Kidney capillary endothelial cell (primary cell): ENCODE measurements around the gene PAIP1.
"Not testable (repeated sequence)": the region's sequence is repeated elsewhere in the genome, so short reads cannot be mapped to it uniquely, and the experiment has no call there.

ENCODE experiments used
- DNase-seq: peaks from one replicate; pipeline ENCODE4 v3.0.0-alpha.2; 2018; ENCODE audit warnings: low spot score

Gene PAIP1

DNA sequence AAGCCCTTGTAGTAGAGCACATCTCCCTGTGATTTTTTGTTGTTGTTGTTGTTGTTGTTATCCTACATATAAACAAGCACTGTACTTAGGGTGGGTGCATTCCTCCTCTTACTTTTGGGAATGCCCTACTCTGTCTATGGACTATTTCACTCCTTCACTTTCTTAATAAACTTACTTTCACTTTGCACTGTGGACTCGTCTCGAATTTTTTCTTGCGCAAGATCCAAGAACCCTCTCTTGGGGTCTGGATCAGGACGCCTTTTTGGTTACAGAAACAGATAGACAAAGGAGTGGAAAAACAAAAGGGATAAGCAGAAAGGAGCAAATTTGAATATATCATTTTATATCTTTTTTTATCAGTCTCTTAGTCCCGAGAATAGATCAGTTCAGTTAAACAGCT lies 14.4 kb upstream of the PAIP1 start:
- no peak for DNase-seq

GRCh38 chr5:43570450-43571158 lies 13.7 kb upstream of the PAIP1 start:
- DNase-seq, result no peak

DNA sequence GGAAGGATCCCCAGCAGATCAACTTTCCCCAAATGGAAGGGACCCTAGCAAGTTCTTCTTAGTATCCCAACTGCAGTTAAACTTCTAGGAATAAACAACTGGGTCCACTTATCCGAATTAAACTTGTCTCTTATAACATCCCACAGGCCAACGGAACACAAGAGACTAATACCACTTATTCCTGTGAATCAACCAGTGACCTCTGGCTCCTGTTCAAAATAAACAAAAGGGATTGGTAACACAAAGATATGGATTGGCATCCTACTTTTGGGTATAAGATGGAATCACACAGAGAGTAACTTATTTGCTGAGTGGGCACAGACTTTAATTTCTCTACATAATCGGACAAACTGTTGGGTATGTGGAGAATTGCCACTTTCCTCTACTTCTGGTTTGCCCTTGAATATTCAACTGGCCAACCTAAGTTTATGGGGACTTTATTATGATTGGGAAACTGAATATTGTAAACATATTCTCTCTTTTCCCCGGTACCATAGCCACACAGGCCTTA lies 12.4 kb upstream of the PAIP1 start:
- no peak for DNase-seq

- DNase-seq, result no peak
Observed at GRCh38 chr5:43567967-43568366, 11.1 kb upstream of the PAIP1 start.

DNA sequence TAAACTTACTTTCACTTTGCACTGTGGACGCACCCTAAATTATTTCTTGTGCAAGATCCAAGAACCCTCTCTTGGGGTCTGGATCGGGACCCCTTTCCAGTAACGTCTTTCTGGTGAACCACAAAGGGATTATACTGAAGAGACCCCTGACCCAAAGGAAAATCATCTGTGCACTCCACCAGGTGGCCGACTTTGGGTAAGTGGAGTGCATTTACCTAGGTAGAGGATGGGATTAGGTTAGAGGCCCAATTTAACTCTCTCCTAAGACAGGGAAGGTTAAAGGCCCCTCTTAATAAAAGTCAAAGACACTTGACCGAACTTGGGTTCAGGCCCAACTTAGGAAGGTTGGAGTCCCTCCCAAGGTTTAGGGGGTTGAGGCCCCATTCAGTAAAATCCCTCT lies 8.2 kb upstream of the PAIP1 start:
- no peak for DNase-seq

GRCh38 chr5:43564289-43564850 lies 7.5 kb upstream of the PAIP1 start:
- DNase-seq, result no peak

- no peak for DNase-seq
Observed at GRCh38 chr5:43563321-43563720, 6.4 kb upstream of the PAIP1 start.

GRCh38 chr5:43561356-43561755 lies 4.5 kb upstream of the PAIP1 start:
- no peak for DNase-seq

- no peak for DNase-seq
Observed at GRCh38 chr5:43560128-43560527, 3.3 kb upstream of the PAIP1 start.

GRCh38 chr5:43556607-43556856 lies 345 bp downstream of the PAIP1 start:
- DNase-seq, result not testable (repeated sequence)

- DNase-seq, result peak; percentile 40
Observed at GRCh38 chr5:43555895-43556606, 826 bp downstream of the PAIP1 start.

GRCh38 chr5:43554497-43554896 lies 2.4 kb downstream of the PAIP1 start:
- DNase-seq, result no peak

DNA sequence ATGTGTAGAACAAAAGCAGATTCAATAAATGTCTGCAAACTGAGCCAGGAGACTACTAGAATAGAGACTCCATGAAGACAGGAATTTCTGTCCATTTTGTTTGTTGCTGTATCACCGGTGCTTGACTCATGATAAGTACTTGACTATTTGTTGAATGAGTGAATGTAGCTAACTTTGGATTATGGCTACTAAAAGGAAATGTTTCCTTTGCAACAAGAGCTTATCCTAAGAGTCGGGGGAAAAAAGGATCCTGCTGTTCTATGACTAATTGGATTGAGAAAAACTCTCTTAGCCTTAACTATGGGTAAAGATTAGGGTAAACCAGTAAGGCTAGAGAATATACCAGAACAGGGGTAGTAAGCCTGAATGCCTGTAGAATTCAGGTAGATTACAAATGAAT lies 3.5 kb downstream of the PAIP1 start:
- DNase-seq, result no peak

- no peak for DNase-seq
Observed at GRCh38 chr5:43551731-43552130, 5.1 kb downstream of the PAIP1 start.

DNA sequence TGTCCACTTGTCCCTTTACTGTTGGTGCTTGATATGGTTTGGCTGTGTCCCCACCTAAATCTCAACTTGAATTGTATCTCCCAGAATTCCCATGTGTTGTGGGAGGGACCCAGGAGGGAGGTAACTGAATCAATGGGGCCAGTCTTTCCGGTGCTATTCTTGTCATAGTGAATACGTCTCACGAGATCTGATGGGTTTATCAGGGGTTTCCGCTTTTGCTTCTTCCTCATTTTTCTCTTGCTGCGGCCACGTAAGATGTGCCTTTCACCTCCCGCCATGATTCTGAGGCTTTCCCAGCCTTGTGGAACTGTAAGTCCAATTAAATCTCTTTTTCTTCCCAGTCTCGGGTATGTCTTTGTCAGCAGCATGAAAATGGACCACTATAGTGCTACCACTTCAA lies 7.6 kb downstream of the PAIP1 start:
- DNase-seq, result not testable (repeated sequence)

- DNase-seq, result no peak
Observed at GRCh38 chr5:43548358-43548757, 8.5 kb downstream of the PAIP1 start.

DNA sequence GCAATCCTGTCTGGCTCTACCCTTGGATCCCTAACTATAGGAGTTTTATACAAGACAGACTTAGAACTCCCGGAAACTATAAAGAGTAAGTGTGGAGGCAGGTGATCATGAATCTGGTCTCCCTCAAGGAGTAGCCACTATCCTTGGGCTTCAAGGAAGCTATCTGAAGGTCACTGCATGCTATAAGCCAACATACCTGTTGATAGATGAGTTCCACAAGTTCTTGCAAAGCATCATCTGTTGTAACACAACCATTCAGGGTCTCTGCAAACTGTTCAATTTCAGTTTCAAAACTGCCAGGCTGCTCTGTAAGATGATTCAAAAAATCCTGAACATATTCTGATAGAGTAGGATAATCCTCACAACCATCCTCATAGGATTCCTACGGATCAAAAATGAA lies 9.3 kb downstream of the PAIP1 start:
- DNase-seq, result no peak

DNA sequence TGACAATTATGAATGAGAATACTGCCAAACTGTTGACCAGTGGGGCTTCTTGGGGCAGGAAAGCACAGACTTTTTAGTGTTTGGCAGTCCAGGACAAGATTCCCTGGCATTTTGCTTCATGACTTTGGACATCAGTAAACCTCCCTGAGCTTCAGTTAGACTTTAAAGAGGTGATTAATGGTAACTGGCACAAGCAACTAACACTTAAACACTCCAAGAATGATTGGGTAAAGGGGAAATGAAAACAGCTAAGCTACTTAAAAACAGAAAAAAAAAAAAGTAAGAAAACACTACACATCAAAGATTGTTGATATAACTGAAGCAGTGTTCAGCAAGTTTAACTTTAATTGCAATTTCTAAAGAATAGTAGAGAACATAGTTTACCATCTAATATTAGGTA lies 13.4 kb downstream of the PAIP1 start:
- no peak for DNase-seq

DNA sequence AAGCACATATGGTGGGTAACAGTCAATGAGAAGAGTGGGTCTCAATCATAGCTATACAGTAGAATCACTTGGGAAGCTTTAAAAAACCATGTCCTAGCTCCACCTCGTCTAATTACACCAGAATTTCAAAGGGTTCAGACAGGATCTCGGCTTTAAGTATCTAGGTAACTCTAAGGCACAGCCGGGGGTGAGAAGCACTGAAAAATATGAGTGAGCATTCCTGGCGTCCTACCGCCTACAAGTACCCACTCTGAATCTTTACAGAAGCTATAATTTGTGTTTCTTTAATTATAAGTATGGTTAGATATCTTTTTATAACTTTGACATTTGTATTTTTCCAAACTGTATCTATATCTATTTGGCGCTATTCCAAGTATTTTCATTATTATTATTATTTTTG lies 16.1 kb downstream of the PAIP1 start:
- no peak for DNase-seq

GRCh38 chr5:43536972-43537371 lies 19.9 kb downstream of the PAIP1 start:
- DNase-seq, result no peak

DNA sequence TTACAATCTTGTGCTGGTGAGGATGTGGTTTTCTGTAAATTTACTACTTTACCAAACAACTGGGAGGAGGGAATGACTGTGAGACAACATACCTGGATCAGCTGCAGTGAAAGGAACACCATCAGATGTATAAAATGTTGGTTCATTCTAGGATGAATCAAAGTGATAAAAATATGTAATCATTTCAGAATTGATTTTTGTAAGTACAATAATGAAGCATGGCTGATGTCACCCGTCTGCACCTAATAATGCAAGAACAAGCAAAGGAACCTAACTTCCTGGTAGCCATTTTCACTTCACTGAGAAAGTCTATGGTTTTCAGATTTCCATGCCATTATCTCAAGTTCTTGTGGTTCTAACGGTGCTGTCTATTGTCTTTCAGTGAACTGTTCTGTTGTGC lies 23.2 kb downstream of the PAIP1 start:
- no peak for DNase-seq

DNA sequence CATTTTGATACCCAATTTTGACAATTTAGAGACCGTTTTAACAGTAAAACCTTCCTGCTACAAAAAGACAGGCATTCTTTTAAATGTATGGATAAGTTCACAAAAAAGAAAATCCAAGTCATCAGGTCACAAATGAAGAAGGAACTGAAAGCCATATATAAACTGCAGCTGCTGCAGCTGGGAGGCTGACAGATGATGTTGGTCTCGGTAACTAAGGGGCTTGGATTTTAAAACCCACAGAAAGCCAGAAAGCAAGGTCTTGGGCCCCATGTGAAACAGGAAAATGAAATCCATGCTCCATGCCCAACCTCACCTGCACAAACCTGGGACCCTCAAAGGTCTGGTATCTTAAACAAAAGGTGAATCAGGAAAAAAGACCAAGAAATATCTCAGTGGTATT lies 26.2 kb downstream of the PAIP1 start:
- DNase-seq, result no peak

DNA sequence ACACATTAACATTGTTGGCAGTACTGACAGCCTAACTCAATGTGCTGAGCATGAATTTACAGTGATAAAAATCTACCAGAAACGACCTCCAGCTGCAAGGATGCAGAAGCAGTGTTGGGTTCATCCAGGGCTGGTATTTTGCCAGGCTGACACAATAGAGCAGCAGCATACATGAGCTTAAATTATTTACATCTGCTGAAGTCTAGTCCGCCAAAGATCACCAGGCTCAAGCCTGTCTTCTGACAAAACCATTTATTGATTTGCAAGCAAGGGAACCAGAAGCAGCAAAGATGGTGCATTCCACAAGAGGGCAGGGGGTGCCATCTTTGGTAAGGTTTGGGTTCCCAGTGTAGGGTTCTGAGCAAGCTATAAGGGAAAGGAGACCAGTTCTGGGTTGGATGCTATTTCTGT lies 33.2 kb downstream of the PAIP1 start:
- DNase-seq, result no peak

DNA sequence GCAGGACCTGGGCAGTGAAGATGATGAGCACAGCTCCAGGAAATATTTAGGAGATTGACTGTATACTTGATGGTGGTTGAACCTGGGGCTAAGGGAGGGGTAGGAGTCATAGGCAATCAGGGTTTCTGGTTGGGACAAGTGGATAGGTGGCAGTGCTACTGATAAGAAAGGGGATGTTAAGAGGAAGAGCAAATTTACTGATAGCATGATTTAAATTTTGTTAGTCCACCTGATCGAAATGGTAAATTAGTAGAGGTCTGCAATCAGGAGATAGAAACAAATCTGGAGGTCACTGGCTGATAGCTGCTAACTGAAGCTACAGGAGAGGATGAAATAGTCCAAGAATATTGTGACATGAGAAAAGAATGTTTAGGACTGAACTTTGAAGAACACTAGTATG lies 36.3 kb downstream of the PAIP1 start:
- DNase-seq, result no peak
